ENCODE data around the gene ADAMTS12.

- TF ChIP-seq CTCF (optimal IDR thresholded peaks at IDR 0.05 in 1 of 3, IDR thresholded peaks at IDR 0.05 in 1 of 3, conservative IDR thresholded peaks at IDR 0.05 in 1 of 3; ENCODE audit: extremely low read depth in 1 of 3, insufficient read depth in 2 of 3, low read length in 3 of 3), result no peak
- TF ChIP-seq EZH2 (IDR thresholded peaks at IDR 0.05; ENCODE audit: low read length), result no peak
These were observed 341.7 kb downstream of the ADAMTS12 start for GRCh38 chr5:33549982-33550567.
